Mucosa of stomach (tissue), 1 donor: Measurements from ENCODE around the gene GLYR1.
"Not testable (repeated sequence)": the region's sequence is repeated elsewhere in the genome, so short reads cannot be mapped to it uniquely, and the experiment has no call there.

Source experiments
- H3K27me3 ChIP-seq: one replicate; pipeline ENCODE4 v1.7.0; 2013; ENCODE audit warnings: mild to moderate bottlenecking, low read length; ENCODE audit not compliant: control insufficient read depth, insufficient read depth
- H3K36me3 ChIP-seq: one replicate; pipeline ENCODE4 v1.7.0; 2013; ENCODE audit warnings: low read length; ENCODE audit not compliant: control insufficient read depth, insufficient read depth
- H3K4me1 ChIP-seq: one replicate; pipeline ENCODE4 v1.7.0; 2013; ENCODE audit warnings: mild to moderate bottlenecking, low read length; ENCODE audit not compliant: control insufficient read depth, insufficient read depth
- H3K4me3 ChIP-seq: one replicate; pipeline ENCODE4 v1.7.0; 2013; ENCODE audit warnings: low read length
- H3K9ac ChIP-seq: one replicate; pipeline ENCODE4 v1.7.0; 2013; ENCODE audit warnings: mild to moderate bottlenecking, low read length, moderate library complexity
- H3K9me3 ChIP-seq: one replicate; pipeline ENCODE4 v1.7.0; 2013; ENCODE audit warnings: mild to moderate bottlenecking, low read length, moderate library complexity; ENCODE audit not compliant: control insufficient read depth
- donor health status: Pancreatic carcinoma.

The GLYR1 gene

GRCh38 chr16:4788489-4788889, 58.6 kb downstream of the GLYR1 start:
- Histone ChIP-seq H3K27me3 (no peaks in the 10 kb centered on the region), H3K9ac (no peak overlapping the region), H3K9me3 (no peaks in the 10 kb centered on the region), H3K36me3 (no peaks in the 10 kb centered on the region), H3K4me1 (peaks cover 10% of the 10 kb centered on the region), H3K4me3 (no peak overlapping the region)

DNA sequence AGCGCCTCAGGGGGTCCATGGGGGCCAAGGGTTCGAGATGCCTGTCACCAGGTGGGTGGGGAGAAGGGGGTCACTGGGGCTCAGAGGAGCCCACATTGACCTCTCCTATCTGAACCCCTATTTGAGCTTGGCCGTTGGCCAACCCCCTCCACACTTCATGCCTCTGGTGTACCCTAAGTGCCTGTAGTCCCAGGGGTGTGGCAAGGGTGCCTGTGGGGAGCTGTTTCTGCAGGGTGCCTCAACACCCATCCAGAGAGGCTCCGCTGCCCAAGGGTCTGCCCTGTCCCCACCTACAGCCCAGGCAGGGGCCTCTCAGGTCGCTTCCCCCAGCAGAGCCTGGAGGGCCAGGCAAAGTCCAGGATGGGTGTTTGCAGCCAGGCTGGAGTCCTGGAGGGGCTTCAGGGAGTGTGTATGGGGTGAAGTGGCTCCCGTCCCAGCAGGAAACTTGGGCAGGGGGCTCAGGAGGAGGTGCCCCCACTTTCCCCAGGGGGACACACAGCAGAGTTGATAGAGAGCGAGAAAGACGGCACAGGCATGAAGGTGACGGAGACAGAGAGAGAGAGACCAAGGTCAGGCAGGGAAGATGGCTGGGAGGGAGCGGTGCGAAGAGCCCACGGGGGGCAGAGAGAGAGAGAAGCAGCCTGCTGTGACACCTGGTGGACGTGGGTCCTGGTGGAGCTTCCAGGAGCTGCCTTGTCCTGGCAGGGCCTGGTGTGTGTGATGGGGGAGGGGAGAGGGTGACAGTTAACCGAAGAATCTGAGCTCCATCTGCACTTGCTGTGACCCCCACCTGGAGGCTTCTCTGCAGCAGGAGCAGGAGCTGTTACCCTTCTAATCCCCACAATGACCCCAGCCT, 59.2 kb downstream of the GLYR1 start, which contains the start of gene SEPTIN12:
Gene SEPTIN12 (minus strand): TSS at position 719 of the 856 bp plus-strand sequence. CDS start 700 bp downstream, at position 19.
- Histone ChIP-seq H3K4me3 (no peak within 1 kb of the TSS), H3K4me1 (peaks cover 10% of the 10 kb centered on the region), H3K9ac (no peak within 1 kb of the TSS), H3K9me3 (no peaks in the 10 kb centered on the region), H3K36me3 (no peaks in the 10 kb centered on the region), H3K27me3 (no peaks in the 10 kb centered on the region)

DNA sequence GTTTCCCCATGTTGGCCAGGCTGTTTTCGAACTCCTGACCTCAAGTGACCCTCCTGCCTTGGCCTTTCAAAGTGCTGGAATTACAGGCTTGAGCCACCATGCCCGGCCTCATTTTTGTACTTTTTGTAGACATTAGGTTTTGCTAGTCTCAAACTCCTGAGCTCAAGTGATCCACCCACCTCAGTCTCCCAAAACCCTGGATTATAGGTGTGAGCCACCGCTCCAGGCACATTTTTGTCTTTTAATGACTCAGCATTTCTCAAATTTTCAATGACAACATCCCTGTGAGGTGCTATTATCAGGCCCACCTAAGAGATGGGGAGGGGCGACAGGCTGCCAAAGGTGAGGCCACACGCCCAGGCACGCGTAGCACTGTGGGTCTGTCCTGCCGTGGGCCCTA, 60.0 kb downstream of the GLYR1 start:
- Histone ChIP-seq H3K9me3 (no peaks in the 10 kb centered on the region), H3K4me1 (peaks cover 10% of the 10 kb centered on the region), H3K36me3 (no peaks in the 10 kb centered on the region), H3K4me3 (no peak overlapping the region), H3K27me3 (no peaks in the 10 kb centered on the region), H3K9ac (no peak overlapping the region)

- Histone ChIP-seq H3K27me3 (no peaks in the 10 kb centered on the region), H3K4me3 (no peak overlapping the region), H3K36me3 (no peaks in the 10 kb centered on the region), H3K9me3 (no peaks in the 10 kb centered on the region), H3K9ac (no peak overlapping the region), H3K4me1 (peaks cover 10% of the 10 kb centered on the region)
Measured at GRCh38 chr16:4785758-4786433, 61.2 kb downstream of the GLYR1 start.

DNA sequence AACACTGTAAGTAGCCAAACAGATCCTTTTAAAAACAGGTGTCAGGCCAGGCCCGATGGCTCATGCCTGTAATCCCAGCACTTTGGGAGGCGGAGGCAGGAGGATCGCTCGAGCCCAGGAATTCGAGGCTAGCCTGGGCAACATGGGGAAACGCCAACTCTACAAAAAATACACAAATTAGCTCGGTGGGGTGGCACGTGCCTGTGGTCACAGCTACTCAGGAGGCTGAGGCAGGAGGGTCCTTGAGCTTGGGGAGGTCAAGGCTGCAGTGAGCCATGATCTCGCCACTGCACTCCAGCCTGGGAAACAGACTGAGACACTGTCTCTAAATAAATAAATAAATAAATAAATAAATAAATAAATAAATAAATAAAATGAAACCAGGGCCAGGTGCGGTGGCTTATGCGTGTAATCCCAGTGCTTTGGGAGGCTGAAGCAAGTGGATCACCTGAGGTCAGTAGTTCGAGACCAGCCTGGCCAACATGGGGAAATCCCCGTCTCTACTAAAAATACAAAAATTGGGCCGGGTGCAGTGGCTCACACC, 62.6 kb downstream of the GLYR1 start:
- not testable (repeated sequence) for H3K9me3 ChIP-seq, H3K36me3 ChIP-seq, H3K4me3 ChIP-seq, H3K27me3 ChIP-seq, H3K9ac ChIP-seq
- H3K4me1 ChIP-seq = peaks cover 10% of the 10 kb centered on the region

GRCh38 chr16:4783951-4784336, 63.1 kb downstream of the GLYR1 start:
- Histone ChIP-seq H3K9ac (no peak overlapping the region), H3K9me3 (no peaks in the 10 kb centered on the region), H3K4me3 (no peak overlapping the region), H3K4me1 (peaks cover 10% of the 10 kb centered on the region), H3K36me3 (no peaks in the 10 kb centered on the region), H3K27me3 (no peaks in the 10 kb centered on the region)

- Histone ChIP-seq H3K36me3 (no peaks in the 10 kb centered on the region), H3K9ac (no peak overlapping the region), H3K4me1 (peaks cover 6% of the 10 kb centered on the region), H3K9me3 (no peaks in the 10 kb centered on the region), H3K4me3 (no peak overlapping the region), H3K27me3 (no peaks in the 10 kb centered on the region)
Measured at GRCh38 chr16:4783251-4783950, 63.7 kb downstream of the GLYR1 start.

- Histone ChIP-seq H3K27me3 (no peaks in the 10 kb centered on the region), H3K4me1 (no peaks in the 10 kb centered on the region), H3K36me3 (no peaks in the 10 kb centered on the region), H3K9me3 (no peaks in the 10 kb centered on the region), H3K9ac (no peak overlapping the region), H3K4me3 (no peak overlapping the region)
Measured at GRCh38 chr16:4780235-4780634, 66.9 kb downstream of the GLYR1 start.

DNA sequence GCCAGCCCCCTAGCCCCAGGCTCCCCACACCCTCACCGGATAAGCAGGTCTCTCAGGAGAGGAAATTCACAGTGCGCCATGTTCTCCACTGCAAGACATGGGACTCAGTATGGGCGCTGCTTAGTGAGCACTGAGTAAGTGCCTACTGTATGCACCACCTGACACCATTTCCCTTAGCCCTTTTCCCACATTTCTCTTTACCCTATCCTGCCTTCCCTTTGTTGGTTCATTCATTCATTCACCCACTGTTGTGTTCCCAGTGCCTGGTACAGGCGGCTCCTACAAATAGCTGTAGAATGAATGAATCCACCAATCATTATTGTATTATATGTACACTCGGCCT, 69.1 kb downstream of the GLYR1 start:
- Histone ChIP-seq H3K4me3 (no peak overlapping the region), H3K9me3 (no peaks in the 10 kb centered on the region), H3K4me1 (no peaks in the 10 kb centered on the region), H3K27me3 (no peaks in the 10 kb centered on the region), H3K36me3 (no peaks in the 10 kb centered on the region), H3K9ac (no peak overlapping the region)

DNA sequence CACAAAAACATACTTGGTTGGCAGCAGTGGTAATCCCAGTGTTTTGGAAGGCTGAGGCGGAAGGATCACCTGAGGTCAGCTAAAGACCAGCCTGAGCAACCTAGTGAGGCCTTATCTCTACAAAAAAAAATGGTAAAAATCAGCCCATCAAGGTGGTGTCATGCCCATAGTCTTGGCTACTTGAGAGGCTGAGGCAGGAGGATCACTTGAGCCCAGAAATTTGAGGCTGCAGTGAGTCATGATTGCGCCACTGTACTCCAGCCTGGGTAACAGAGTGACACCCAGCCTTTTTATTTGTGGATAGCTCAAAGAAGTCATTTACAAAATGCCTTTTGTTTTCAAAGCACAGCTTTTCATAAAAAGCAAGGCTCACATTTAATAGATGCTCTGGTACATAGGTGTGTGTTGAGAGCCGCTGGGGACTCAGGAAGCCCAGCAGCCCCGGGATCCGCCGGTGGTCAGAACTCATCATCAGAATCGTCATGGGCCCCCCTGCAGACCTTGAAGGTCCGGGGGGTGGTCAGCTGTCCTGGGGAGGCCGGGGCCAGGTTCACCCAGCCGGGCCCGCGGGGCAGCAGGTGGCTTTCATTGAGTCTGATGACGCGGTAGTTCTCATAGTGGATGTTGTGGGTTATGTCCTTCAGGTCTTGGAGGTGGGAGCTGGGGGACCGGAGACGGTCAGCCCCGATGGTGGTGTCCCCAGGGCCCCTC, 69.6 kb downstream of the GLYR1 start:
- no peaks in the 10 kb centered on the region for H3K36me3 ChIP-seq
- no peak overlapping the region for H3K9ac ChIP-seq
- no peak overlapping the region for H3K4me3 ChIP-seq
- H3K9me3 ChIP-seq = no peaks in the 10 kb centered on the region
- no peaks in the 10 kb centered on the region for H3K4me1 ChIP-seq
- H3K27me3 ChIP-seq = no peaks in the 10 kb centered on the region

GRCh38 chr16:4776141-4776705, 70.9 kb downstream of the GLYR1 start:
- Histone ChIP-seq H3K27me3 (no peaks in the 10 kb centered on the region), H3K9ac (no peak overlapping the region), H3K4me3 (no peak overlapping the region)

More at GRCh38 chr16:4776141-4776705, 70.9 kb downstream of the GLYR1 start:
- H3K9me3 ChIP-seq = no peaks in the 10 kb centered on the region
- H3K36me3 ChIP-seq = no peaks in the 10 kb centered on the region
- no peaks in the 10 kb centered on the region for H3K4me1 ChIP-seq
